H1 (cell line): ENCODE results near the gene EPHA10. TPM values are rescaled to one million over a fixed set of nuclear protein-coding genes. Genes with fewer than 3 reads are reported as not detected.

ENCODE experiments used
- CTCF ChIA-PET: fragments of 300-600 bp; sonication (Branson Sonifier 250); formaldehyde crosslinking; loops from one replicate; lab custom pipeline; 2021; ENCODE audit not compliant: partially characterized antibody; lab: Charles Lee
- POLR2A ChIA-PET: fragments of 300-600 bp; sonication (Branson Sonifier 250); formaldehyde crosslinking; loops from one replicate; lab custom pipeline; 2021; ENCODE audit warnings: inconsistent platforms; ENCODE audit not compliant: partially characterized antibody; lab: Charles Lee
- DNase-seq, 2 experiments: peaks; one replicate each; pipeline versions ENCODE4 v3.0.0 to v3.0.0-alpha.2; 2010 to 2022; ENCODE audit warnings: low spot score in 2 of 2, low read depth in 1 of 2, mixed read lengths in 1 of 2
- FAIRE-seq: peaks from 2 replicates; lab custom pipeline; 2011; peaks lifted over from hg19 to GRCh38; lab: Jason Lieb, UNC
- H2AFZ ChIP-seq: 2 replicates; pipeline ENCODE4 v1.8.1; 2012; ENCODE audit warnings: low read length, inconsistent platforms
- H2AK5ac ChIP-seq: 2 replicates; pipeline ENCODE4 v1.6.1; 2013; ENCODE audit warnings: low read depth, low read length
- H2BK120ac ChIP-seq: replicated peaks from 2 replicates; pipeline ENCODE3; 2013; ENCODE audit warnings: low read depth, low read length, inconsistent platforms
- H2BK12ac ChIP-seq: 2 replicates; pipeline ENCODE4 v1.6.1; 2013; ENCODE audit warnings: low read depth, low read length
- H2BK15ac ChIP-seq: 2 replicates; pipeline ENCODE4 v1.6.1; 2013; ENCODE audit warnings: low read length
- H2BK20ac ChIP-seq: 2 replicates; pipeline ENCODE4 v1.6.1; 2013; ENCODE audit warnings: low read length
- H2BK5ac ChIP-seq: 2 replicates; pipeline ENCODE4 v1.6.1; 2013; ENCODE audit warnings: low read depth, low read length
- H3K14ac ChIP-seq: 2 replicates; pipeline ENCODE4 v1.6.1; 2013; ENCODE audit warnings: inconsistent platforms; ENCODE audit not compliant: insufficient read length
- H3K18ac ChIP-seq: 2 replicates; pipeline ENCODE4 v1.6.1; 2013; ENCODE audit warnings: low read length; ENCODE audit errors: extremely low read depth
- H3K23ac ChIP-seq: 2 replicates; pipeline ENCODE4 v1.6.1; 2013; ENCODE audit warnings: inconsistent platforms; ENCODE audit not compliant: insufficient read length
- H3K23me2 ChIP-seq: 2 replicates; pipeline ENCODE4 v1.6.1; 2013; ENCODE audit warnings: low read depth, low read length
- H3K27ac ChIP-seq: 2 replicates; pipeline ENCODE4 v1.6.1; 2011; ENCODE audit warnings: low read depth, low read length, inconsistent platforms
- H3K27me3 ChIP-seq, 4 experiments: replicated peaks in 1 of 4; 1 replicate in 1 of 4; 2 replicates in 3 of 4; pipeline versions ENCODE4 v1.6.1 to v1.8.1; 2011 to 2013; ENCODE audit warnings: low read length in 3 of 4, mild to moderate bottlenecking in 3 of 4, inconsistent platforms in 2 of 4, mixed read lengths in 2 of 4, moderate library complexity in 1 of 4; ENCODE audit not compliant: control insufficient read depth in 3 of 4, insufficient read depth in 3 of 4; ENCODE audit errors: extremely low read depth in 1 of 4
- H3K36me3 ChIP-seq, 4 experiments: 2 replicates each; pipeline versions ENCODE4 v1.6.1 to v1.8.1; 2011 to 2013; ENCODE audit warnings: mild to moderate bottlenecking in 4 of 4, low read length in 3 of 4, moderate library complexity in 2 of 4, control low read depth in 1 of 4, inconsistent platforms in 1 of 4; ENCODE audit not compliant: insufficient read depth in 4 of 4, control insufficient read depth in 2 of 4
- H3K4ac ChIP-seq: replicated peaks from 2 replicates; pipeline ENCODE3; 2013; ENCODE audit warnings: low read length, low read depth, mixed read lengths, inconsistent platforms; ENCODE audit not compliant: insufficient read length
- H3K4me1 ChIP-seq, 4 experiments: replicated peaks in 1 of 4; 1 replicate in 1 of 4; 2 replicates in 3 of 4; pipeline versions ENCODE4 v1.6.1 to v1.8.1; 2011 to 2013; ENCODE audit warnings: low read length in 3 of 4, inconsistent platforms in 2 of 4, mixed read lengths in 1 of 4; ENCODE audit not compliant: insufficient read depth in 4 of 4, control insufficient read depth in 3 of 4
- H3K4me2 ChIP-seq, 2 experiments: 2 replicates each; pipeline versions ENCODE4 v1.6.1 to v1.8.1; 2011 to 2013; ENCODE audit warnings: low read depth in 2 of 2, low read length in 2 of 2, control low read depth in 1 of 2, inconsistent platforms in 1 of 2, mild to moderate bottlenecking in 1 of 2; ENCODE audit not compliant: insufficient read depth in 1 of 2
- H3K4me3 ChIP-seq, 4 experiments: fragments of 200-600, 300-600 bp in 1 of 4; sonication (generic), shearing (Covaris generic), sonication (Bioruptor Twin) in 1 of 4; 2 replicates each; pipeline versions ENCODE4 v1.5.1 to v1.8.1; 2011 to 2016; ENCODE audit warnings: low read length in 4 of 4, low read depth in 3 of 4, control low read depth in 2 of 4, inconsistent platforms in 2 of 4, mild to moderate bottlenecking in 2 of 4, mixed read lengths in 1 of 4, moderate library complexity in 1 of 4; ENCODE audit not compliant: insufficient read depth in 2 of 4; ENCODE audit errors: extremely low read depth in 1 of 4
- H3K56ac ChIP-seq: replicated peaks from 2 replicates; pipeline ENCODE3; 2013; ENCODE audit warnings: low read depth, mild to moderate bottlenecking, mixed read lengths, low read length, inconsistent platforms; ENCODE audit not compliant: insufficient read length
- H3K79me1 ChIP-seq: 2 replicates; pipeline ENCODE4 v1.6.1; 2013; ENCODE audit warnings: low read depth, low read length, control low read depth
- H3K79me2 ChIP-seq, 2 experiments: 2 replicates each; pipeline versions ENCODE4 v1.6.1 to v1.8.1; 2012 to 2013; ENCODE audit warnings: low read length in 2 of 2, mild to moderate bottlenecking in 2 of 2, inconsistent platforms in 1 of 2; ENCODE audit not compliant: insufficient read depth in 2 of 2, control insufficient read depth in 1 of 2
- H3K9ac ChIP-seq, 4 experiments: replicated peaks in 1 of 4; 1 replicate in 1 of 4; 2 replicates in 3 of 4; pipeline versions ENCODE4 v1.6.1 to v1.8.1; 2011 to 2013; ENCODE audit warnings: low read depth in 3 of 4, low read length in 3 of 4, control low read depth in 2 of 4, mild to moderate bottlenecking in 2 of 4, moderate library complexity in 2 of 4, inconsistent platforms in 1 of 4; ENCODE audit errors: extremely low read depth in 1 of 4
- H3K9me3 ChIP-seq, 2 experiments: 2 replicates each; pipeline versions ENCODE4 v1.6.1 to v1.8.1; 2012 to 2013; ENCODE audit warnings: mild to moderate bottlenecking in 2 of 2, moderate library complexity in 2 of 2, control low read depth in 1 of 2, inconsistent platforms in 1 of 2, low read depth in 1 of 2, low read length in 1 of 2, mixed read lengths in 1 of 2; ENCODE audit not compliant: insufficient read depth in 2 of 2
- H4K20me1 ChIP-seq, 2 experiments: replicated peaks in 1 of 2; 2 replicates each; pipeline versions ENCODE3 to v1.8.1; 2011 to 2013; ENCODE audit warnings: inconsistent platforms in 2 of 2, low read length in 2 of 2, mild to moderate bottlenecking in 1 of 2; ENCODE audit not compliant: insufficient read depth in 2 of 2, control insufficient read depth in 1 of 2
- H4K5ac ChIP-seq: 2 replicates; pipeline ENCODE4 v1.6.1; 2013; ENCODE audit warnings: low read length, low read depth, mixed read lengths, inconsistent platforms; ENCODE audit not compliant: insufficient read length
- H4K8ac ChIP-seq: 2 replicates; pipeline ENCODE4 v1.8.0; 2013; ENCODE audit warnings: mild to moderate bottlenecking, moderate library complexity, low read length, inconsistent platforms; ENCODE audit not compliant: insufficient read depth; ENCODE audit errors: extremely low read depth
- H4K91ac ChIP-seq: replicated peaks from 2 replicates; pipeline ENCODE3; 2013; ENCODE audit warnings: low read length, mixed read lengths, inconsistent platforms; ENCODE audit not compliant: insufficient read length
- CEBPB ChIP-seq: IDR thresholded peaks from 2 replicates; pipeline ENCODE4 v1.6.1; 2012; ENCODE audit warnings: low read depth, low read length
- CHD2 ChIP-seq: IDR thresholded peaks from 2 replicates; pipeline ENCODE4 v1.6.1; 2012; ENCODE audit warnings: low read length, improper control_type of control experiment
- GTF2F1 ChIP-seq: IDR thresholded peaks from 2 replicates; pipeline ENCODE4 v1.6.1; 2012; ENCODE audit warnings: low read depth, low read length, improper control_type of control experiment, borderline replicate concordance
- KDM1A ChIP-seq: fragments of 200-600, 300-600 bp; sonication (generic); IDR thresholded peaks from 2 replicates; pipeline ENCODE4 v1.7.1; 2016; ENCODE audit warnings: mild to moderate bottlenecking, low read length, borderline replicate concordance
- POLR2A ChIP-seq, 2 experiments: IDR thresholded peaks; 1 replicate in 1 of 2; 2 replicates in 1 of 2; pipeline ENCODE4 v1.6.1; 2011; ENCODE audit warnings: low read depth in 2 of 2, low read length in 2 of 2, mild to moderate bottlenecking in 2 of 2; ENCODE audit errors: control extremely low read depth in 1 of 2
- POLR2AphosphoS5 ChIP-seq: IDR thresholded peaks from 2 replicates; pipeline ENCODE4 v1.6.1; 2011; ENCODE audit warnings: low read depth, low read length
- POU5F1 ChIP-seq: IDR thresholded peaks from 2 replicates; pipeline ENCODE4 v1.6.1; 2011; ENCODE audit warnings: low read depth, mild to moderate bottlenecking, low read length, moderate library complexity
- RBBP5 ChIP-seq: IDR thresholded peaks from 2 replicates; pipeline ENCODE4 v1.7.1; 2012; ENCODE audit warnings: low read depth, mild to moderate bottlenecking, inconsistent platforms, low read length, moderate library complexity, borderline replicate concordance
- RNF2 ChIP-seq: fragments of 200-900, 300-1000 bp; sonication (generic); IDR thresholded peaks from 2 replicates; pipeline ENCODE4 v1.7.1; 2016; ENCODE audit warnings: borderline replicate concordance, low read depth, mild to moderate bottlenecking, antibody characterized with exemption, low read length; ENCODE audit not compliant: poor library complexity, severe bottlenecking; ENCODE audit errors: missing control alignments
- SIRT6 ChIP-seq: IDR thresholded peaks from one replicate; pipeline ENCODE4 v1.7.1; 2012; ENCODE audit warnings: low read length, inconsistent platforms
- SRF ChIP-seq: IDR thresholded peaks from 2 replicates; pipeline ENCODE4 v1.6.1; 2011; ENCODE audit warnings: mild to moderate bottlenecking, low read depth, low read length, moderate library complexity
- TAF7 ChIP-seq: optimal IDR thresholded peaks from 2 replicates; pipeline ENCODE3; 2011; ENCODE audit warnings: low read depth, mild to moderate bottlenecking, inconsistent platforms, low read length, moderate library complexity, borderline replicate concordance
- WGBS, 2 experiments: shearing (Covaris generic) in 1 of 2; methylation state at CpG; one replicate each; pipeline versions ENCODE4 v1.1.6 to v1.1.7; 2013 to 2015; ENCODE audit warnings: low lambda C conversion rate in 2 of 2, mixed read lengths in 2 of 2, inconsistent platforms in 1 of 2, low coverage in 1 of 2, missing lambda C conversion rate in 1 of 2; ENCODE audit not compliant: insufficient replicate concordance in 2 of 2, insufficient coverage in 1 of 2, insufficient read length in 1 of 2; ENCODE audit errors: extremely low coverage in 1 of 2, missing lambda C conversion rate in 1 of 2; 5-methylcytosine and 5-hydroxymethylcytosine counted together
- polyA plus RNA-seq, 7 experiments: library from polyadenylated mRNA; depleted of rRNA in 3 of 7; stranded (reverse) in 5 of 7; unstranded in 2 of 7; fragments of >200 nt in 5 of 7; fragments of 200-250 nt in 2 of 7; gene quantifications; 1 replicate in 5 of 7; 2 replicates in 1 of 7; 4 replicates in 1 of 7; pipeline versions ENCODE4 v1.2.1 to v1.2.3, GENCODE V29; 2011 to 2013; ENCODE audit warnings: missing spikeins in 2 of 7, mixed read lengths in 2 of 7
- total RNA-seq: library from RNA; stranded (reverse); fragmentation: NEBNext Ultra II Directional; extraction: Animal tissue kit (Norgen Biotek cat#: 25700); gene quantifications from 2 replicates; pipeline ENCODE4 v1.2.1, GENCODE V29; 2021
- TF ChIP-seq, protein P1 (sequence below): IDR thresholded peaks from 2 replicates; pipeline ENCODE4 v1.6.1; 2012; ENCODE audit warnings: inconsistent platforms

Gene EPHA10
- total and polyA plus RNA-seq, 2 of the 8 experiments (the other 6 are each of a cell fraction or from before 2014, with no cell fraction given): 0.54 to 1.0 TPM

DNA sequence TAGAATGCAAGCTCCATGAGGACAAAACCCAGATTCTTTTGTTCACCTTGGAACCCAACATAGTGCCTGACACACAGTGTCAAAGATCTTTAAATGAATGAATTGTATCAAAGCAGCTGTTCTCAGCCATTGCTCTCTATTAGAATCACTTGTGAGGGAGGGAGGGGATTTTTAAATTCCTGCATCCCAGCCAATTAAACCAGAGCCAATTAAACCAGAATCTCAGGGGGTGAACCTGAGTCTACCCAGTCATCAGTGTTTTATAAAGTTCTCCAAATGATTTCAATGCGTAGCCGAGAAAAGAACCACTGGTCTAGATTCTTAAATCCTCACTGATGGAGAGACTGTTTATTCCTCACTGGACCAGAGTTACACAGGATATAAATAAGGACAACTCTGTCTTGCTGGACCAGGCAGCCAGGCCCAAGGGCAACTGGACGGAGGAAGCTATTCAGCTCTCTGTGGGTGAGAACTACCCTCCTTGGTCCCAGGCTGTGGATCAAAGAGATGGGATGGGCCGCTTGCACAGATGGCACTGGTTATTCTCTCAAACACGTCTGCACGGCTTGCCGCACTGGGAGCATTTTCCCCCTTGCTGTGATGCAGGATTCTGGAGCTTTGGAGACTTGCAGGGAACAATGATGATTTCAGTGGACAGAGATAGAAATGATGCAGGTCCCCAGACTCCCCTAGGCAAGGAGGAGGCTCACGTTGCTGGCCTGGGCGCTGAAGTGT is 92.6 kb downstream of the EPHA10 start:
- CTCF ChIA-PET: interaction anchor here (1.3 to 20.8 kb wide), 5 partner anchors 10 to 205 kb away, joined by 3 to 400 read pairs (median 9); no protein-coding TSS in a partner anchor
- H4K8ac ChIP-seq: no peak overlapping the region
- no peak for TF ChIP-seq RBBP5
- TF ChIP-seq TAF7: no peak
- no peak for TF ChIP-seq CHD2
- no peak for TF ChIP-seq CEBPB
- TF ChIP-seq SIRT6: no peak
- no peak for TF ChIP-seq GTF2F1
- no peak for TF ChIP-seq POLR2A (IDR thresholded peaks at IDR 0.05; ENCODE audit: control extremely low read depth in 1 of 2, low read depth in 2 of 2, low read length in 2 of 2)
- TF ChIP-seq POLR2AphosphoS5: no peak
- TF ChIP-seq, protein P1, sequence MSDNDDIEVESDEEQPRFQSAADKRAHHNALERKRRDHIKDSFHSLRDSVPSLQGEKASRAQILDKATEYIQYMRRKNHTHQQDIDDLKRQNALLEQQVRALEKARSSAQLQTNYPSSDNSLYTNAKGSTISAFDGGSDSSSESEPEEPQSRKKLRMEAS: no peak
- no peak for TF ChIP-seq SRF
- TF ChIP-seq RNF2: no peak
- no peak for TF ChIP-seq POU5F1
- no peak for TF ChIP-seq KDM1A

More for the DNA sequence above, 92.6 kb downstream of the EPHA10 start:
- Histone ChIP-seq H4K91ac (no peak overlapping the region), H3K4me3 (no peak overlapping the region), H3K79me1 (no peaks in the 10 kb centered on the region), H2BK5ac (no peak overlapping the region), H3K9me3 (no peaks in the 10 kb centered on the region), H3K9ac (no peak overlapping the region), H2AK5ac (no peak overlapping the region), H2BK120ac (no peak overlapping the region), H3K4ac (no peak overlapping the region), H2BK15ac (no peak overlapping the region), H3K23ac (no peak overlapping the region), H4K5ac (no peak overlapping the region), H3K36me3 (no peaks in the 10 kb centered on the region), H4K20me1 (no peaks in the 10 kb centered on the region), H3K4me2 (no peak overlapping the region), H2BK20ac (no peak overlapping the region), H3K4me1 (peaks cover 0 to 6% (median 2%) of the 10 kb centered on the region in 4 experiments; a peak in 4 of 7 replicates), H3K18ac (no peak overlapping the region), H3K79me2 (no peaks in the 10 kb centered on the region), H2AFZ (no peak overlapping the region), H3K27me3 (peaks cover 0 to 2% (median 0%) of the 10 kb centered on the region in 4 experiments; a peak in 1 of 7 replicates), H3K56ac (no peak overlapping the region), H3K23me2 (no peaks in the 10 kb centered on the region; the same call in 1 of the 2 replicates), H2BK12ac (no peak overlapping the region), H3K14ac (no peak overlapping the region), H3K27ac (no peak overlapping the region)
- 80% methylated on average over 9 of the region's 9 CpGs; no CpG with 5 or more reads in 1 of the 2 experiments for WGBS, 2 experiments
- FAIRE-seq (no peak), DNase-seq (no peak)
- POLR2A ChIA-PET: interaction anchor here (0.9 kb wide), 1 partner anchor 8 kb away, joined by 5 read pairs; no protein-coding TSS in a partner anchor
